Tibial nerve (tissue), 4 donors: ENCODE results near the gene RAB3C. TPM values are rescaled to one million over a fixed set of nuclear protein-coding genes. Genes with fewer than 3 reads are reported as not detected.

Source experiments
- DNase-seq, 2 donors: peaks; one replicate each; pipeline ENCODE4 v3.0.0-alpha.2; 2019; ENCODE audit warnings: low spot score in 2 of 2
- H3K27ac ChIP-seq, 4 donors: fragments of 200-600 bp; sonication (generic) in 3 of 4; one replicate each; pipeline ENCODE4 v1.5.1; 2017 to 2019; ENCODE audit warnings: mild to moderate bottlenecking in 1 of 4
- H3K27me3 ChIP-seq, 2 donors: fragments of 200-600 bp; sonication (generic) in 1 of 2; one replicate each; pipeline versions ENCODE4 v1.5.1 to v1.6.0; 2017 to 2019
- H3K36me3 ChIP-seq, 3 donors: fragments of 200-600 bp; sonication (generic); one replicate each; pipeline ENCODE4 v1.5.1; 2018 to 2019
- H3K4me1 ChIP-seq, 4 donors: fragments of 200-600 bp; sonication (generic) in 3 of 4; one replicate each; pipeline ENCODE4 v1.5.1; 2017 to 2019
- H3K4me3 ChIP-seq, 4 donors: fragments of 200-600 bp; sonication (generic) in 3 of 4; one replicate each; pipeline ENCODE4 v1.5.1; 2017 to 2019; ENCODE audit warnings: mild to moderate bottlenecking in 1 of 4, moderate library complexity in 1 of 4
- H3K9me3 ChIP-seq, 4 donors: fragments of 200-600 bp; sonication (generic) in 3 of 4; one replicate each; pipeline ENCODE4 v1.5.1; 2017 to 2019
- CTCF ChIP-seq, 5 experiments: fragments of 200-600 bp in 3 of 5; fragments of 450-650 bp in 2 of 5; sonication (generic) in 3 of 5; IDR thresholded peaks; one replicate each; pipeline ENCODE4 v1.5.1; 2016 to 2019; ENCODE audit warnings: antibody characterized with exemption in 5 of 5, mild to moderate bottlenecking in 3 of 5, moderate library complexity in 2 of 5
- EP300 ChIP-seq, 2 donors: sonication (generic); formaldehyde crosslinking; IDR thresholded peaks; one replicate each; pipeline ENCODE4 v1.6.1; 2017; ENCODE audit warnings: antibody characterized with exemption in 2 of 2, mild to moderate bottlenecking in 1 of 2
- POLR2A ChIP-seq, 2 donors: fragments of 450-650 bp; IDR thresholded peaks; one replicate each; pipeline ENCODE4 v1.6.1; 2017; ENCODE audit warnings: antibody characterized with exemption in 2 of 2, mild to moderate bottlenecking in 2 of 2, moderate library complexity in 2 of 2
- WGBS, 2 donors: methylation state at CpG; one replicate each; pipeline ENCODE4 v1.1.5; 2018; 5-methylcytosine and 5-hydroxymethylcytosine counted together
- total RNA-seq, 4 donors: library from RNA; depleted of rRNA; stranded (reverse); fragments of >200 nt; gene quantifications; one replicate each; pipeline ENCODE4 v1.1.0, GENCODE V29; 2016

RAB3C gene
- total RNA-seq, 4 donors from 2014 or later, result under 0.01 to 1.2 (median 1.0) TPM

DNA sequence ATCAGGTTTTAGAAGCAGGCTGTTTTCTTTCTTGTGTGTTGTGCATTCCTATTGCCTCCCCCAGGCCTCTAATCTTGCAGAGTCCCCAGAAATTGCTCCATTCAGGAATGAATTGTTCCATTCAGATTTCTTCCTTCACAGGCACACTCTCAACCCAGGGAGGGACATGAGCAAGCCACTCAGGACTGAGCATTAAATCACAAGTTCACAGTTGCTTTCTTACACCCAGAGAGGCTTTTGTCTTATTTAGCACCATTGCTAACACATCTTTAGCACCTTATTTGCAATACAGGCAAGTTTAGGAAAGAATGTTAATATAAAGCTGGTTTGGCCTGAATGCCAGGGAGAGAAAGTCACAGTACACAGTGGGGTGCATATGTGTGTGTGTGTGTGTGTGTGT lies 221.4 kb downstream of the RAB3C start:
- Histone ChIP-seq H3K27ac (no peak overlapping the region), H3K27me3 (no peaks in the 10 kb centered on the region), H3K36me3 (no peaks in the 10 kb centered on the region), H3K4me3 (no peak overlapping the region), H3K4me1 (no peaks in the 10 kb centered on the region), H3K9me3 (no peaks in the 10 kb centered on the region)
- TF ChIP-seq POLR2A (IDR thresholded peaks at IDR 0.05) (no peak), EP300 (IDR thresholded peaks at IDR 0.05) (no peak), CTCF (IDR thresholded peaks at IDR 0.05) (no peak)
- no peak for DNase-seq

GRCh38 chr5:58810086-58810485 lies 227.2 kb downstream of the RAB3C start:
- Histone ChIP-seq H3K27me3 (no peaks in the 10 kb centered on the region), H3K4me1 (no peaks in the 10 kb centered on the region), H3K36me3 (no peaks in the 10 kb centered on the region), H3K4me3 (no peak overlapping the region), H3K9me3 (no peaks in the 10 kb centered on the region), H3K27ac (no peak overlapping the region)
- no peak for TF ChIP-seq EP300 (IDR thresholded peaks at IDR 0.05)
- TF ChIP-seq CTCF (IDR thresholded peaks at IDR 0.05), result no peak
- TF ChIP-seq POLR2A (IDR thresholded peaks at IDR 0.05), result no peak
- DNase-seq, result no peak
- WGBS, 2 donors, result 32 to 48% methylated on average over 1 of the region's 1 CpG

GRCh38 chr5:58813855-58814254 lies 231.0 kb downstream of the RAB3C start:
- WGBS, 2 donors, result 92 to 99% methylated on average over 3 of the region's 3 CpGs
- Histone ChIP-seq H3K9me3 (no peaks in the 10 kb centered on the region), H3K27me3 (no peaks in the 10 kb centered on the region), H3K27ac (no peak overlapping the region), H3K4me1 (no peaks in the 10 kb centered on the region), H3K36me3 (no peaks in the 10 kb centered on the region), H3K4me3 (no peak overlapping the region)
- TF ChIP-seq POLR2A (IDR thresholded peaks at IDR 0.05) (no peak), EP300 (IDR thresholded peaks at IDR 0.05) (no peak), CTCF (IDR thresholded peaks at IDR 0.05) (no peak)
- no peak for DNase-seq

- WGBS, 2 donors, result 77 to 79% methylated on average over 4 of the region's 4 CpGs
- H3K9me3 ChIP-seq, result no peaks in the 10 kb centered on the region
These were observed 233.4 kb downstream of the RAB3C start for GRCh38 chr5:58816181-58816731.

DNA sequence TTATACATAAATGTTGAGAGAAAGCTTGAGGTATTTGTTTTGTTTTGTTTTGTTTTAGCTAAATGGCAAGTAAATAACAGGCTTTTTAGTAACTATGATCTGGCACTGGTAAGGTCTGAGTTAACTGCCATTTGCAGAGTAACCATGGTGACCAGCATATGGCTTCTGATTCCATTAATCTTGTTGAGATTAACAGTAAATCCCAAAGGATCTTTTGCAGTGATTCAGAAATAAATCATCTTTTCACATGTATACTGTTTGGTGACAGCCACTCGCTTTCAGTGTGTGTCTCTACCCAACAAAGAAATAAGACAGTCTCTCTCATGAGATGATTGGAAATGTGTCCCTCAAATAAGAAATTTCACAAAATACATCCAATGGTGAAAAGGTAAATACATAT lies 235.6 kb downstream of the RAB3C start:
- TF ChIP-seq POLR2A (IDR thresholded peaks at IDR 0.05) (no peak), EP300 (IDR thresholded peaks at IDR 0.05) (no peak), CTCF (IDR thresholded peaks at IDR 0.05) (no peak)
- no peak overlapping the region for H3K4me3 ChIP-seq
- 95 to 96% methylated on average over 1 of the region's 1 CpG for whole genome bisulfite sequencing, 2 donors

More at GRCh38 chr5:58816181-58816731, 233.4 kb downstream of the RAB3C start:
- Histone ChIP-seq H3K4me3 (no peak overlapping the region), H3K27ac (no peak overlapping the region), H3K36me3 (no peaks in the 10 kb centered on the region), H3K27me3 (no peaks in the 10 kb centered on the region), H3K4me1 (no peaks in the 10 kb centered on the region)
- TF ChIP-seq CTCF (IDR thresholded peaks at IDR 0.05) (no peak), POLR2A (IDR thresholded peaks at IDR 0.05) (no peak)
- no peak for DNase-seq

More for the DNA sequence above, 235.6 kb downstream of the RAB3C start:
- DNase-seq, result no peak
- H3K27ac ChIP-seq, result no peak overlapping the region
- no peaks in the 10 kb centered on the region for H3K9me3 ChIP-seq
- H3K4me1 ChIP-seq, result no peaks in the 10 kb centered on the region
- no peaks in the 10 kb centered on the region for H3K36me3 ChIP-seq
- no peaks in the 10 kb centered on the region for H3K27me3 ChIP-seq
